NCI-H2171 treated with DMSO at 0.1 percent for 48 hours (cell line): ENCODE results near the gene ASB1.

Experiments
- DNase-seq: peaks from one replicate; lab custom pipeline; 2025; lab: John Stamatoyannopoulos, UW

The ASB1 gene

GRCh38 chr2:238467062-238467461, 40.3 kb downstream of the ASB1 start:
- no peak for DNase-seq

GRCh38 chr2:238467792-238468191, 41.1 kb downstream of the ASB1 start:
- DNase-seq = no peak

- no peak for DNase-seq
Measured at GRCh38 chr2:238469155-238469554, 42.4 kb downstream of the ASB1 start.

GRCh38 chr2:238473014-238473413, 46.3 kb downstream of the ASB1 start:
- no peak for DNase-seq

GRCh38 chr2:238473523-238473922, 46.8 kb downstream of the ASB1 start:
- DNase-seq = no peak

- DNase-seq = no peak
Measured at GRCh38 chr2:238475034-238475433, 48.3 kb downstream of the ASB1 start.

GRCh38 chr2:238475566-238475965, 48.8 kb downstream of the ASB1 start:
- no peak for DNase-seq

GRCh38 chr2:238476258-238476657, 49.5 kb downstream of the ASB1 start:
- DNase-seq = no peak

GRCh38 chr2:238478216-238478615, 51.5 kb downstream of the ASB1 start:
- no peak for DNase-seq

GRCh38 chr2:238479847-238480246, 53.1 kb downstream of the ASB1 start:
- DNase-seq = no peak

- DNase-seq = no peak
Measured at GRCh38 chr2:238483021-238483420, 56.3 kb downstream of the ASB1 start.

- no peak for DNase-seq
Measured at GRCh38 chr2:238483656-238484055, 56.9 kb downstream of the ASB1 start.

GRCh38 chr2:238484522-238485452, 58.1 kb downstream of the ASB1 start:
- DNase-seq = no peak

- no peak for DNase-seq
Measured at GRCh38 chr2:238486123-238486848, 59.6 kb downstream of the ASB1 start.

- no peak for DNase-seq
Measured at GRCh38 chr2:238487134-238487533, 60.4 kb downstream of the ASB1 start.

- no peak for DNase-seq
Measured at GRCh38 chr2:238487652-238488346, 61.1 kb downstream of the ASB1 start.

- DNase-seq = no peak
Measured at GRCh38 chr2:238488347-238488826, 61.7 kb downstream of the ASB1 start.

GRCh38 chr2:238489431-238489830, 62.7 kb downstream of the ASB1 start:
- no peak for DNase-seq

- DNase-seq = no peak
Measured at GRCh38 chr2:238489896-238490295, 63.2 kb downstream of the ASB1 start.

GRCh38 chr2:238492840-238493239, 66.1 kb downstream of the ASB1 start:
- no peak for DNase-seq

- no peak for DNase-seq
Measured at GRCh38 chr2:238493411-238493810, 66.7 kb downstream of the ASB1 start.

GRCh38 chr2:238493880-238494572, 67.3 kb downstream of the ASB1 start:
- no peak for DNase-seq
